HG03097 (cell line): ENCODE data around the gene SNAPC4.

Experiments used
- ATAC-seq: cut with Tn5 transposase; IDR thresholded peaks from one replicate; pipeline ENCODE4 v1.9.1; 2021; ENCODE audit not compliant: unreplicated experiment, low FRiP score

The SNAPC4 gene

GRCh38 chr9:136373300-136374182 lies 26.4 kb downstream of the SNAPC4 start, which contains the start of gene CARD9:
CARD9 (minus strand) TSS chr9:136373669; CDS start chr9:136372078, 1,591 bp downstream.
- no peak for ATAC-seq

GRCh38 chr9:136372561-136373299 lies 27.2 kb downstream of the SNAPC4 start:
- no peak for ATAC-seq

- no peak for ATAC-seq
Observed at GRCh38 chr9:136372006-136372405, 28.0 kb downstream of the SNAPC4 start.

GRCh38 chr9:136371533-136371880 lies 28.5 kb downstream of the SNAPC4 start:
- ATAC-seq: no peak

GRCh38 chr9:136370687-136371532 lies 29.1 kb downstream of the SNAPC4 start:
- no peak for ATAC-seq

- ATAC-seq: no peak
Observed at GRCh38 chr9:136370037-136370436, 29.9 kb downstream of the SNAPC4 start.

- no peak for ATAC-seq
Observed at GRCh38 chr9:136368190-136368589, 31.8 kb downstream of the SNAPC4 start.

GRCh38 chr9:136367296-136368145 lies 32.4 kb downstream of the SNAPC4 start:
- no peak for ATAC-seq

GRCh38 chr9:136366826-136367225 lies 33.1 kb downstream of the SNAPC4 start:
- no peak for ATAC-seq

GRCh38 chr9:136365775-136366222 lies 34.2 kb downstream of the SNAPC4 start:
- no peak for ATAC-seq

GRCh38 chr9:136364942-136365774 lies 34.8 kb downstream of the SNAPC4 start:
- ATAC-seq: no peak

GRCh38 chr9:136363949-136364748 lies 35.8 kb downstream of the SNAPC4 start:
- ATAC-seq: no peak

GRCh38 chr9:136363106-136363948 lies 36.6 kb downstream of the SNAPC4 start, which contains the start of gene DNLZ:
DNLZ (minus strand) TSS chr9:136363744; CDS start chr9:136363714, 30 bp downstream.
- peak; percentile 56 for ATAC-seq

- ATAC-seq: no peak
Observed at GRCh38 chr9:136362450-136362784, 37.6 kb downstream of the SNAPC4 start.

- ATAC-seq: no peak
Observed at GRCh38 chr9:136361754-136362449, 38.1 kb downstream of the SNAPC4 start.

- no peak for ATAC-seq
Observed at GRCh38 chr9:136361047-136361753, 38.8 kb downstream of the SNAPC4 start.
